HG02642 (cell line): ENCODE measurements around the gene TMC5.
"Not testable (repeated sequence)": the region's sequence is repeated elsewhere in the genome, so short reads cannot be mapped to it uniquely, and the experiment has no call there.

Source experiments
- ATAC-seq: cut with Tn5 transposase; IDR thresholded peaks from one replicate; pipeline ENCODE4 v1.9.1; 2021; ENCODE audit warnings: mild to moderate bottlenecking; ENCODE audit not compliant: unreplicated experiment, poor library complexity

Gene TMC5

GRCh38 chr16:19417640-19418039 is at the start of gene TMC5:
TSS of gene TMC5 (plus strand) at chr16:19417883. CDS start at chr16:19440039, 22,156 bp downstream.
- no peak for ATAC-seq

GRCh38 chr16:19372541-19372940 is 45.1 kb upstream of the TMC5 start:
- ATAC-seq, result not testable (repeated sequence)

- ATAC-seq, result no peak
These were observed 43.3 kb upstream of the TMC5 start for GRCh38 chr16:19374402-19374801.

GRCh38 chr16:19375561-19376158 is 42.0 kb upstream of the TMC5 start:
- no peak for ATAC-seq

- ATAC-seq, result no peak
These were observed 39.8 kb upstream of the TMC5 start for GRCh38 chr16:19377864-19378263.

DNA sequence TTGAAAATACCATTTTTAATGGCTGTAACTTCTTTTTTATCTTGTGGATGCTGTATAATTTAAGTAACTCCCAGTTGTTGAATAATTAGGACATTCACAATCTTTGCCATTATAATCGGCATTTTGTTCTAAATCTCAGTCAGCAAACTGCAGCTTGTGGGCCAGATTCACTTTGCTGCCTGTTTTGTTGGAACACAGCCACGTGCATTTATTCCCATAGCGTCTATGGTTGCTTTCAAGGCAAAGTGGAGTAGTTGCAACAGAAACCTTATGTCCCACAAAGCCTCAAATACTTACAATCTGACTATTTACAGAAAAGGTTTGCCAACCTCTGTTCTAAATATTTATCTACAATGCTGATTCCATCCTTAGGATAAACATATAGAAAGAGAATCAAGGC is 39.2 kb upstream of the TMC5 start:
- no peak for ATAC-seq

DNA sequence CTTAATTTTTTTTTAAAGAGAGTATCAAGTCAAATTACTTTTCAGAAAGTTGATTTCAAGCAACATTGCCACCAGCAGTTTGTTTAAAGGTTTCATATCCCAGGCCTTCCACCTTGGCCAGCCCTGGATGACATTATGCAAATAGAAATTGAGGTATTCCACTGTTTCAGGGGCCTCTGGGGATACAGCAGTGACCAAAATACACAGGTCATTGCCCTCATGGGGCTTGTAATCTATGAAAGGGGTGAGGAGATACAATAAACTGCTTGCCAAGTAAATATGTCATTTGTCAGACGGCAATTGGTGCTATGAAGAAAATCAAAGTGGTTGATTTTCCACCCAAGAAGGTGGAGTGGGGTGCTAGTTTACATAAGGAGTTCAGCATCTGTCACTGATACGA is 37.8 kb upstream of the TMC5 start:
- ATAC-seq, result no peak

DNA sequence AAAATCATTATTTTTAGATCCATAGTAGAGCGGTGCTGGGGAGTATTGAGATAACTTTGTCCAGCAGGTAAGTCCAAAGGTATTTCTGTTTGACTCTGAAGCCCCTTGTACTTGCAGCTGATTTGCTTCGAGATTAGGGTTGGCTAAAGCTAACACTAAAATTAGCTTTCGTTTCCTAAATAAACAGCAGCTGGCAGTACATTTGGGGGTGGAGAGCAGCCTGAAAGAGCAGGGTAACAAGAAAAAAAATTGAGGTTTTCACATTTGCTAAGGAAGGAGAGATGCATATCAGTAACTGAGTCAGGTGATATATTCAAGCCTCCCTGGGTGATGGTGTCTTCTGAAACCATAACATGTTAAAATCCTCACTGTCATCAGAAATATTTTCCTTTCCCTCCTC is 37.4 kb upstream of the TMC5 start:
- ATAC-seq, result no peak

GRCh38 chr16:19382084-19382801 is 35.4 kb upstream of the TMC5 start:
- no peak for ATAC-seq

DNA sequence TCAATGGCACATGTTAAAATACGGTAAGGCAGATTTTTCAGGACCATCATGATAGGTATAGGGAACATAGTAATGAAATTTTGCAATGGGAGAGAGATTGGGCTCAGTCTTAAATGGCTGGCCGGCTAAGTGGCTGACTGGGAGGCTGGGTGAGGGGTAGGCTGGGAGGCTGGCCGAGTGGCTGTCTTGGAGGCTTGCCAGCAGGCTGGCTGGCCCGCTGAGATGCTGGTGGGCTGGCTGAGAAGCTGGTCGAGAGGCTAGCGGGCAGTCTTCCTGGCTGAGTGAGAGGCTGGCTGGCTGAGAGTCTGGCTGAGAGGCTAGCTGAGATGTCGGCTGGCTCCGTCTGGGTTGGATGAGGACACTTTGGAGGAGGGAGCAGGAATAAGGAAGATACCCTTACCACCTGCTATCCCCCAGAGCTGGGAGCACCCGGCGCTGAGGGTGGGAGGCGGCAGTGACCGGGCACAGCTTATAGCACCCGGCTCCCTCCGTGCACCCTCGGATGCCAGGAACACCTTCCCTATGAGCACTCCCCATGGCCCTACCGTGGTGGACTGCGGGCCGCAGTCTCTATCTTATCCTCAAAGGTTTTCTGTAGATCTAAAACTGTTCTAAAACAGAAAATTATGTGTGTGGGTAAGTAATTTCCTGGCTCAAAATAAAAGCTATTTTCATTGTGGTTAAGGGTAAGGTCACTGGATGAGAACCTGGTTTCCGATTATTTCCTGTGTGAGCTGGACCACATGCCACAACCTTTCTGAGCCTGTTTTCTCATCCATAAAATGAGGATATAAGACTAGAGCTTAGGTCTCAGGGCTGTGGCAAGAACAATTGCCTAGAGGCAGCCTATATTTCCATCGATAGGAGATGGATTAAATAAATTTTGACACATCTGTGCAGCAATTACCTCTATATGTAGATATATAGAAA is 34.5 kb upstream of the TMC5 start:
- no peak for ATAC-seq

DNA sequence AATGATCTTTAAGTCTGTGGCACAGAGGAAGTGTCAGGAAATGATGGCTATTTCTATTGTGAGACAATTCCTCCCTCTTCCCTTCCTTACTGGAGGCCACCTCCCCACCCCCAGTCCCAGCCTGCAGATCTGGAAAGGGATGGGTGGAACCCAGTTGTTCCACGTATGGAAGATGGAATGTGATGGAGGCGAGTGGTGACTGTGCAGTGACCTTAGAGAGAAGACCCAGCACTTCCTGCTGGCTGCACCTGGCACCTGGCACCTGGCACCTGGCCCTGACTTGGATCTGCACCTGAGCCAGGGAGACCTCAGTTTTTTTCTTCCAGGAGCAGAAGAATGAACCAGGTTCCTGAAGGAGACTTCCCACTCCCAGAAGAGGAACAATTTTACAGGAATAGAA is 33.0 kb upstream of the TMC5 start:
- no peak for ATAC-seq

- no peak for ATAC-seq
These were observed 31.2 kb upstream of the TMC5 start for GRCh38 chr16:19386525-19386924.

- ATAC-seq, result no peak
These were observed 28.4 kb upstream of the TMC5 start for GRCh38 chr16:19389246-19389645.

GRCh38 chr16:19391185-19391776 is 26.4 kb upstream of the TMC5 start:
- not testable (repeated sequence) for ATAC-seq

DNA sequence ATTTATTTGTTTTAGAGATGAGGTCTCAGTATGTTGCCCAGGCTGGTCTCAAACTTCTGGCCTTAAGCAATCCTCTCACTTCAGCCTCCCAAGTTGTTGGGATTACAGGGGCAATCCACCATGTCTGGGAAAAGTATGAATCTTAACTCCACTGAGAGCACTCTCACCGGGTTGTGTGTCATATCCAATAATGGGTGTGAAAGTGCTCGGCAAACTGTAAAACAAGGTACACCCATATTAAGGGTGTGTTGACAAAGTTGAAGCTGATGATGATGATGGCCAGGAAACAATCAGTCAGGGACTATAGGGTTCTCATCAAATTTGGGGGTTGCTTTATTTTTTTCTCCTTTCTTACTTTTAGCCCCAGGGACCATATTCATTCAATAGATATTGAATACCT is 25.3 kb upstream of the TMC5 start:
- ATAC-seq, result no peak

DNA sequence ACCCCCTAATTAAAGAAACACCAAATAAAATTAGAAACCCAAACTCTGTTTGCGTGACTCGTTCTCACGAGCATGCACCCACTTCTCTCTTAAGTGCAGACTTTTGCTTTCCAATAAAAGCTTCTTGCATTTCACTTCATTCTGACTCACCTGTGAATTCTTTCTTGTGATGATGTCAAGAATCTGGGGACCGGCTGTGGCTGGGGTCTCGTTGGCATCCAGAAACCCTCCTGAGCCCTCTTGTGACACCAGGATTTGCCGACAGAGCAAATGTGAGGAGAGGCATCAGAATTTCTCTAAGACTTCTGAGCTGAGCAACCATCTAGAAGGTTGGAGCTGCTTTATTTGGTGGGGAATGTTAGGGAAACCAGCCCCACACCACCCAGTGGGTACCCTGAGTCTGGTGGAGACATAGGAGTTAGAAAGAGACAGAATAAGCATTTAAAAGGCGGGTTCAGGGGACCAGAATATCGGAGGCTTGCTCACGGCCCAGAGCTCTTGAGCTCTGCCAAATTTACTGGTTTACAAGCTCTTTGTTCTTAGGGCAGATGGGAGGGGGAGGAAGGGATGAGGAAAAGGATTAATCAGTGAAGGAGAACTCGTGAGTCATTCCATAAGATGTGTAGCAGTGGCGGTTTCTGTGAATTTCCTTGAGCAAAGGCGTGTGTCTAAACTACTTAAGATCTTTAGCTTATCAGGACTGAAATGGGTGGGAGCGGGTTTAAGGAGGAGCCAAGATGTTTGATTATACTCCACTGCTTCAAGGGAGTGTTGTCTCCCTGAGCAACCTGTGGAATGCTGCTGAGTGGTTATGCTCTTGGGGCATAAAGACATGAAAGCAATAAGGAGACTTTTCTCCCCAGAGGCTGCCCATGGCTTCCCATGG is 24.2 kb upstream of the TMC5 start:
- ATAC-seq, result no peak

- not testable (repeated sequence) for ATAC-seq
These were observed 21.9 kb upstream of the TMC5 start for GRCh38 chr16:19395646-19396267.

GRCh38 chr16:19396555-19397011 is 21.1 kb upstream of the TMC5 start:
- no peak for ATAC-seq

DNA sequence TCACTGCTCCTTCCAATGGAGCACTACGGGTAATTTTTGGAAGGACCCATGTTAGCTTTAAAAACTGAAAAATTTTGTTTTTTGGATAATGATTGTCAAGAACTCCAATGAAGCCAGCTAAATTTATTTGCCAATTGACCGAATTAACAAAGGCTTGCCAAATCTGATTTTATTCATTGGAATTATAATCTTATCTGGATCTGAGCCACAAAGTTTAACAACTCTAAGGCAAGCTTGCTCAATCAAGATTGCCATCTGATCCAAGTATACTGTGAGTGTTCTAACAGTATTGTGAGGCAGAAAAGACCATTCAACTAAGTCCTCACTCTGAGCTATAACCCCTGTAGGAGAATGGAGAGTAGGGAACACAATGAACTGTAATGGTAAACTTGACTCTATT is 20.3 kb upstream of the TMC5 start:
- not testable (repeated sequence) for ATAC-seq
